ENCODE data around the gene MAP4K4.

MAP4K4 gene

DNA sequence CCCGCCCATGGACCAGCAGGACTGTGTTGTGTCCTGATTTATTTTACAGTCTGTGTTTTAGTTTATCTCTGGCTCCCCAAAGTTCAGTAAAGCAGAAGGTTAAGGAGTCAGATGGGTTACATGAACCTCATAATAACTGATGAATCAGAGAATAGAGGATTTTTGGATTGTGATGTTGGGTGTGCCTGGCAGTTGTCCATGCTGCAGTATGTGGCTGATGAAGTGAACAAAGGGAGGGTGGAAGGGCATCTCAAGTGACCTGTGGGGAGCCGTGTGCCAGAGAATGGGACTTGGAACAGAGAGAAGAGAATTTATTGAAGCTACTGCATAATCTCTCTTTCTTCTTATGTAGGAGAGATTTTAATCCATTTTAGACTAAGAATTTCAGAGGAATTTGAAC lies 145.5 kb downstream of the MAP4K4 start:
- Histone ChIP-seq H3K4me3 (ENCODE audit: insufficient read length, low read depth) (no peak overlapping the region), H3K27me3 (ENCODE audit: insufficient read depth, insufficient read length) (no peaks in the 10 kb centered on the region), H3K9ac (ENCODE audit: insufficient read length, low read depth) (no peak overlapping the region), H3K4me1 (ENCODE audit: insufficient read depth, insufficient read length) (no peaks in the 10 kb centered on the region), H3K9me3 (ENCODE audit: insufficient read depth, low read length) (no peaks in the 10 kb centered on the region), H3K36me3 (ENCODE audit: insufficient read depth, insufficient read length, low read length) (peaks cover 80% of the 10 kb centered on the region)
- TF ChIP-seq ZNF274 (IDR thresholded peaks at IDR 0.05; ENCODE audit: low read depth, low read length) (no peak), SUZ12 (IDR thresholded peaks at IDR 0.05; ENCODE audit: extremely low read depth, insufficient read depth, insufficient read length) (no peak), YY1 (IDR thresholded peaks at IDR 0.05; ENCODE audit: insufficient read depth, insufficient read length) (no peak)
- no peak for DNase-seq (ENCODE audit: low read depth, low spot score)

DNA sequence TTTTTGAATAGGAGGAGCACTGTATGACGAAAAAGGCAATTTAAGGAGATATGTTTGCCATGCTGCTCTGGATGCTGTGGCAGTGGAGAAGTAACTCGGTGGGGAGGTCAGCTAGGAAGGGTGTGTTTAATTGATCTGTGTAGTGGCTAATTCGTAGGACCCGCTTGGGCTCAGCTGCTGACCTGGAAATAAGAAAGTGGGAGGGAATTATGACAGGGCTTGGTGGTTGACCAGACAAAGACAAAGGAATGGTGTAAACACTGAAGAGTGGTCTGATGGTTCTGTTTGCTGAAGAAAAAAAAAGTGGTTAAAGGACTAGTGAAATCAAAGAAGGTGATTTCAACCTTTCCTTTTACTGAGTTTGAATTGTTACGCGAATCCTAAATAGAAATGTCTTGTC lies 146.0 kb downstream of the MAP4K4 start:
- DNase-seq (ENCODE audit: low read depth, low spot score) = no peak
- peaks cover 84% of the 10 kb centered on the region for H3K36me3 ChIP-seq (ENCODE audit: insufficient read depth, insufficient read length, low read length)
- no peaks in the 10 kb centered on the region for H3K9me3 ChIP-seq (ENCODE audit: insufficient read depth, low read length)
- no peak overlapping the region for H3K4me3 ChIP-seq (ENCODE audit: insufficient read length, low read depth)
- H3K4me1 ChIP-seq (ENCODE audit: insufficient read depth, insufficient read length) = no peaks in the 10 kb centered on the region
- no peaks in the 10 kb centered on the region for H3K27me3 ChIP-seq (ENCODE audit: insufficient read depth, insufficient read length)
- TF ChIP-seq YY1 (IDR thresholded peaks at IDR 0.05; ENCODE audit: insufficient read depth, insufficient read length) = no peak
- TF ChIP-seq ZNF274 (IDR thresholded peaks at IDR 0.05; ENCODE audit: low read depth, low read length) = no peak
- no peak for TF ChIP-seq SUZ12 (IDR thresholded peaks at IDR 0.05; ENCODE audit: extremely low read depth, insufficient read depth, insufficient read length)
- H3K9ac ChIP-seq (ENCODE audit: insufficient read length, low read depth) = no peak overlapping the region

DNA sequence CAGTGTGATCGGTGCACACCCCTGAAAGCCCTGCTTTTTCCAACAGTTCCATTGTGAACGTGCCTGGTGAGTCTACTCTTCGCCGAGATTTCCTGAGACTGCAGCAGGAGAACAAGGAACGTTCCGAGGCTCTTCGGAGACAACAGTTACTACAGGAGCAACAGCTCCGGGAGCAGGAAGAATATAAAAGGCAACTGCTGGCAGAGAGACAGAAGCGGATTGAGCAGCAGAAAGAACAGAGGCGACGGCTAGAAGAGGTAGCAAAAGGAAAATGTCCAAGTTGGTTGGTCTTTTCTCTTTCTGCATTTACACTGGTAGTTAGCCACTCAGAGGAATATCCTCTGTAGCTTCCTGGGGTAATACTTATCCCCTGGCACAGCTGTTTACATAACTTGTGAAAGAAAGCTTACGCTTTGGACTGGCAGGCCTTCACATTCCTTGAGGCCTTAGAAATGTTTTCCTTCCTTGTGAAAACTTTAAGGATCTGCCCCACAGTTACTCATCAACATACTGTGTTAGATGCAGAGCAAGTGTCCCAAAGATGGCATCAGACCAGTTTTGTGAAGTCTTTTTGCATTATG lies 146.6 kb downstream of the MAP4K4 start:
- DNase-seq (ENCODE audit: low read depth, low spot score) = no peak
- Histone ChIP-seq H3K9ac (ENCODE audit: insufficient read length, low read depth) (no peak overlapping the region), H3K4me3 (ENCODE audit: insufficient read length, low read depth) (no peak overlapping the region), H3K36me3 (ENCODE audit: insufficient read depth, insufficient read length, low read length) (peaks cover 81% of the 10 kb centered on the region), H3K4me1 (ENCODE audit: insufficient read depth, insufficient read length) (no peaks in the 10 kb centered on the region), H3K9me3 (ENCODE audit: insufficient read depth, low read length) (no peaks in the 10 kb centered on the region), H3K27me3 (ENCODE audit: insufficient read depth, insufficient read length) (no peaks in the 10 kb centered on the region)
- TF ChIP-seq SUZ12 (IDR thresholded peaks at IDR 0.05; ENCODE audit: extremely low read depth, insufficient read depth, insufficient read length) (no peak), ZNF274 (IDR thresholded peaks at IDR 0.05; ENCODE audit: low read depth, low read length) (no peak)

DNA sequence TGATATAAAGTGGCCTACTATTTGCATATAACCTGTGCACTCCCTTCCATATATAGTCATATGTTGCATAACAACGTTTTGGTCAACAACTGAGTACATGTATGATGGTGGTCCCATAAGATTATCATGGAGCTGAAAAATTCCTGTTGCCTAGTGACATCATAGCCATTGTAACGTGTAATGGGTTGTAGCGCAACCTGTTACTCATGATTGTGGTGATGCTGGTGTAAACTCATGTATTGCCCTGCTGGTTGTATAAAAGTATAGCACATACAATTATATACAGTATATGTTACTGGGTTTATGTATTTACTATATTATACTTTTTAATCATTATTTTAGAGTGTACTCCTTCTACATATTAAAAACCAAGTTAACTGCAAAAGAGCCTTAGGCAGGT lies 149.5 kb downstream of the MAP4K4 start:
- no peak overlapping the region for H3K9ac ChIP-seq (ENCODE audit: insufficient read length, low read depth)
- no peaks in the 10 kb centered on the region for H3K4me1 ChIP-seq (ENCODE audit: insufficient read depth, insufficient read length)
- H3K36me3 ChIP-seq (ENCODE audit: insufficient read depth, insufficient read length, low read length) = peaks cover 65% of the 10 kb centered on the region
- H3K9me3 ChIP-seq (ENCODE audit: insufficient read depth, low read length) = no peaks in the 10 kb centered on the region
- no peaks in the 10 kb centered on the region for H3K27me3 ChIP-seq (ENCODE audit: insufficient read depth, insufficient read length)
- DNase-seq (ENCODE audit: low read depth, low spot score) = no peak
- H3K4me3 ChIP-seq (ENCODE audit: insufficient read length, low read depth) = no peak overlapping the region
- TF ChIP-seq SUZ12 (IDR thresholded peaks at IDR 0.05; ENCODE audit: extremely low read depth, insufficient read depth, insufficient read length) = no peak
- TF ChIP-seq ZNF274 (IDR thresholded peaks at IDR 0.05; ENCODE audit: low read depth, low read length) = no peak
- no peak for TF ChIP-seq YY1 (IDR thresholded peaks at IDR 0.05; ENCODE audit: insufficient read depth, insufficient read length)

DNA sequence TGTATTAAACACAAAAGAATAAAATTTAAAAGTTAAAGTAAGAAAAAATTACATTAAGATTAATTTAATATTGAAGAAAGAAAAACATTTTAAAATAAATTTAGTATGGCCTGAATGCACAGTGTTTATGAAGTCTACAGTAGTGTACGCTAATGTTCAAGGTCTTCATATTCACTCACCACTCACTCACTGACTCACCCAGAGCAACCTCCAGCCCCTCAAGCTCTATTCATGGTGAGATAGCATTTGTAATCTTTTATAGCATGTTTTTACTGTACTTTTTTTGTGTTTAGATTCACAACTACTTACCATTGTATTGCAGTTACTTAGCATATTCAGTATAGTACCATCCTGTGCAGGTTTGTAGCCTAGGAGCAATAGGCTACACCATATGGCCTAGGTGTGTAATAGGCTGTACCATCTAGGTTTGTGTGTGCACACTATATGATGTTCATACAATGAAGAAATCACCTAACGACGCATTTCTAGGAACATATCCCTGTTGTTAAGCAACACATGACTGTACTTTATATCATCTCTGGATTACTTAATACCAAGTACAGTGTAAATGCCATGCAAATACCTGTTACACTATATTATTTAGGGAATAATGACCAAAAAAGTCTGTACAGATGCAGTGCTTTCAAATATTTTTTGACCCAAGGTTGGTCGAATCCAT lies 150.3 kb downstream of the MAP4K4 start:
- TF ChIP-seq ZNF274 (IDR thresholded peaks at IDR 0.05; ENCODE audit: low read depth, low read length) (no peak), YY1 (IDR thresholded peaks at IDR 0.05; ENCODE audit: insufficient read depth, insufficient read length) (no peak), SUZ12 (IDR thresholded peaks at IDR 0.05; ENCODE audit: extremely low read depth, insufficient read depth, insufficient read length) (no peak)
- H3K9ac ChIP-seq (ENCODE audit: insufficient read length, low read depth) = no peak overlapping the region
- no peaks in the 10 kb centered on the region for H3K9me3 ChIP-seq (ENCODE audit: insufficient read depth, low read length)
- no peak for DNase-seq (ENCODE audit: low read depth, low spot score)
- H3K36me3 ChIP-seq (ENCODE audit: insufficient read depth, insufficient read length, low read length) = peaks cover 65% of the 10 kb centered on the region
- H3K4me1 ChIP-seq (ENCODE audit: insufficient read depth, insufficient read length) = no peaks in the 10 kb centered on the region
- H3K27me3 ChIP-seq (ENCODE audit: insufficient read depth, insufficient read length) = no peaks in the 10 kb centered on the region
- H3K4me3 ChIP-seq (ENCODE audit: insufficient read length, low read depth) = no peak overlapping the region

DNA sequence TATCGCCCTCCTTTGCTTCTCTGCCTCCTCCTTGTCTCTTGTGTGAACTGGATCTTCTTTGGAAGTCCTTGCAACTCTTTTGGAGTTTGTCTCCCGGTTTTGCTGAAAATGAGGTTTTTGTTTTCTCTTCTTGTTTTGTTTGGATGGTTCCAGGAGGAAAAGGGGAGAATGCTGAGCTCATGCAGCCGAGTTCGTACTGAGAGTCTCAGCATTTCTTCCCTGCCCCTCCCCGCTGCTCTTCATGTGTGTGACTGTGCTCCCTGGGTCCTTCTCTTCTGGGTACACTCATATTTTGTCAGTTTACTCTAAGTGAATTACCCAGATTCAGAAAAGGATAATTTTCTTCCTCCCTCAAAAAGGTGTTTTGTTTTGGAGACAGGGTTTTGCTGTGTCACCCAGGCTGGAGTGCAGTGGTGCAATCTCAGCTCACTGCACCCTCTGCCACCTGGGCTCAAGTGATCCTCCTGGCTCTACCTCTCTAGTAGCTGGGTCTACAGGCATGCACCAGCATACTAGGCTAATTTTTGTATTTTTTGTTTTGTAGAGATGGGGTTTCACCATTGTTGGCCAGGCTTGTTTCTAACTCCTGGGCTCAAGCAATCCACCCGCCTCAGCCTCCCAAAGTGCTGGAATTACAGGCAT lies 151.4 kb downstream of the MAP4K4 start:
- no peaks in the 10 kb centered on the region for H3K27me3 ChIP-seq (ENCODE audit: insufficient read depth, insufficient read length)
- no peaks in the 10 kb centered on the region for H3K4me1 ChIP-seq (ENCODE audit: insufficient read depth, insufficient read length)
- TF ChIP-seq YY1 (IDR thresholded peaks at IDR 0.05; ENCODE audit: insufficient read depth, insufficient read length) = no peak
- DNase-seq (ENCODE audit: low read depth, low spot score) = no peak
- peaks cover 69% of the 10 kb centered on the region for H3K36me3 ChIP-seq (ENCODE audit: insufficient read depth, insufficient read length, low read length)
- no peaks in the 10 kb centered on the region for H3K9me3 ChIP-seq (ENCODE audit: insufficient read depth, low read length)
- no peak overlapping the region for H3K4me3 ChIP-seq (ENCODE audit: insufficient read length, low read depth)
- no peak overlapping the region for H3K9ac ChIP-seq (ENCODE audit: insufficient read length, low read depth)

DNA sequence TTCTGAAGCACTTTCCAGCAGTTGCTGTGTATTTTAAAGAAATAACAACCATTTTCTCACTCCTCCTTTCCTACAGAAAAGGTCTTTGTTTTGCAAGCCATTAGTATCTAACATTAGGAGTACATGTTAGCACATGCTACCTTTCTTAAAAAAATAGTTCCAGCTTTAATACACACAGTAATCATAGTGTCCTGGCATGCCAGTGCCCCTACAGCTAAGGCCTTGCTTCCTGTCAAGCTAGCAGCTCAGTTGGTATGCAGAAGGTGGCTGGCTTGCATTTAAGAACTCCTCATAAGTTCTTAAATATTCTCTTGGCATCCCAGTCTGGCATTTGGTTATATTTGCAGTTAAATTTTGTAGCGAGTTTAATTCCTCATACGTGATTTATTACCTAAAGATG lies 152.9 kb downstream of the MAP4K4 start:
- Histone ChIP-seq H3K27me3 (ENCODE audit: insufficient read depth, insufficient read length) (no peaks in the 10 kb centered on the region), H3K4me1 (ENCODE audit: insufficient read depth, insufficient read length) (no peaks in the 10 kb centered on the region), H3K9me3 (ENCODE audit: insufficient read depth, low read length) (no peaks in the 10 kb centered on the region), H3K9ac (ENCODE audit: insufficient read length, low read depth) (no peak overlapping the region), H3K36me3 (ENCODE audit: insufficient read depth, insufficient read length, low read length) (peaks cover 63% of the 10 kb centered on the region), H3K4me3 (ENCODE audit: insufficient read length, low read depth) (no peak overlapping the region)
- TF ChIP-seq SUZ12 (IDR thresholded peaks at IDR 0.05; ENCODE audit: extremely low read depth, insufficient read depth, insufficient read length) (no peak), ZNF274 (IDR thresholded peaks at IDR 0.05; ENCODE audit: low read depth, low read length) (no peak), YY1 (IDR thresholded peaks at IDR 0.05; ENCODE audit: insufficient read depth, insufficient read length) (no peak)
- DNase-seq (ENCODE audit: low read depth, low spot score) = no peak
